NOMO-1 treated with DMSO at 0.1 percent for 48 hours (cell line): ENCODE results near the gene ADIRF.
"Not testable (repeated sequence)": the region's sequence is repeated elsewhere in the genome, so short reads cannot be mapped to it uniquely, and the experiment has no call there.

Experiments used
- DNase-seq: peaks from one replicate; lab custom pipeline; 2025; ENCODE audit not compliant: unreplicated experiment; lab: John Stamatoyannopoulos, UW

Gene ADIRF

DNA sequence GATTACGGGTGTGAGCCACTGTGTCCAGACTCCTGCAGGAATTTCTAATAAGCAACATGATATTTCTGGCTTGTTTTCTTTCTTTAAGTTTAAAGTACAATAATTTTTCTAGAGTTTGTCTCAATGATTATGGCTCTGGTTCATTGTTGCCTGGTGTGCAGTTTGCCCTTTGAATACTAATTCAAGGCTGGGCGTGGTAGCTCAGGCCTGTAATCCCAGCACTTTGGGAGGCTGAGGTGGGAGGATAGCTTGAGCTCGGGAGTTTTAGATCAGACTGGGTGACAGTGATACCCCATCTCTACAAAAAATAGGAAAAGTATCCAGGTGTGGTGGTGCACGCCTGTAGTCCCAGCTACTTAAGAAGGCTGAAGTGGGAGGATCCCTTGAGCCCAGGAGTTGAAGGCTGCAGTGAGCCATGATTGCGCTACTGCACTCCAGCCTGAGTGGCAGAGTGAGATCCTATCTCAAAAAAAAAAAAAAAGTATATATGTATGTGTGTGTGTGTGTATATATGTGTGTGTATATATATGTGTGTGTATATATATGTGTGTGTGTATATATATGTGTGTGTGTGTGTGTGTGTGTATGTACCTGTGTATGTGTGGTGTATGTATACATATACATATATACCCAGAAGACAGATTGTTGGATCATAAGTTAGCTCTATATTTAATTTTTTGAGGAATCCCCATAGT, 8.2 kb downstream of the ADIRF start:
- no peak for DNase-seq

DNA sequence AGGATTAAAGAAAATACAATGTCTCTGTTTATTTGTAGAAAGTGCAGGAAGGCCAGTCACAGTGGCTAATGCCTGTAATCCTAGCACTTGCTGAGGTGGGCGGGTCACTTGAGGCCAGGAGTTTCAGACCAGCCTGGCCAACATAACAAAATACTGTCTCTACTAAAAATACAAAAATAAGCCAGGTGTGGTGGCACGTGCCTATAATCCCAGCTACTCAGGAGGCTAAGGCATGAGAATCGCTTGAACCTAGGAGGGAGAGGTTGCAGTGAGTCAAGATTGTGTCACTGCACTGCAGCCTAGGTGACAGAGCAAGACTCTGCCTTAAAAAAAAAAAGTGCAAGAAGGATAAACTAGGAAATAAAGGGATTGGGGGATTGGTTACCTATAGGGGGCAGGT, 10.2 kb downstream of the ADIRF start:
- not testable (repeated sequence) for DNase-seq

DNA sequence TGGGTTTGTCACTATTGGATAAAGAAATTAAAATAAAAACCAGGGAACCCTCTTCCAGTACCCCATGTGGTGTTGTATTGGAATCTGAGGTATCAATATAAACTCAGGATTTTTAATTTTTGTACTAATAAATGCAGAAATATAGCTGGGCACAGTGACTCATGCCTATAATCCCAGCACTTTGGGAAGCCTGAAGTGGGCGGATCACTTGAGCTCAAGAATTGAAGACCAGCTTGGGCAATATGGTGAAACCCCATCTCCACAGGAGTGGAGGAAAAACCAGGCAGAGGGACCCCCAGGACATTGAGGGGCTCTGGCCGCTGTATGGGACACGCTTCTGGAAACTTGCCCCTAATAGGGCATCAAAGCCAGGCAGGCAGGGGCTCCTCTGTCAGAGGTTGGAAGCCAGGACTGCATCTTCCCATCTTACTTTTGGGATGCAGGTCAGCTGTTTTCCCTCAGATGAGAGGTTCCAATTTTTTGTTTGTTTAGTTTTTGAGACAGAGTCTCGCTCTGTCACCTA, 11.1 kb downstream of the ADIRF start:
- no peak for DNase-seq

DNA sequence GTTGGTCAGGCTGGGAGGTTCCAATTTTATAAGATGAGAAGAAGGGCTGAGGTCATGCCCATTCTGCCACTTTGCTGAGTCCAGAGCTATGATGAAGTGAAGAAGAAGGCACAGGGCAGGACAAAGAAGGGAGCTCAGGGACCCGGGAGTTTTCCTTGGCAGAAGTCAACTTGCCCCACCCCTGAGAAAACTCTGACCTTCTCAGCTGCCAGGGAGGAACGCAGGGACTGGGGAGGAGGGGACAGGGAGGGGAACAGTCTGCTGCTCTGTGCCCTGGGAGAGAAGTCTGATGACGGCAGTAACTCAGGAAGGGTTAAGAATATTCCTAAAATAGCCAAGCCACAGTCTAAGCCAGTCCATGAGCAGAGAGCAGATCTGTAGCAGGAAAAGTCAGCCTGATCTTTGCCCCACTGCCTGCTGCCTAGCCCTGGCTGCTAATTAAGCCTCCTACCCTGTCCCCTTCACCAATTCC, 11.7 kb downstream of the ADIRF start:
- no peak for DNase-seq

DNA sequence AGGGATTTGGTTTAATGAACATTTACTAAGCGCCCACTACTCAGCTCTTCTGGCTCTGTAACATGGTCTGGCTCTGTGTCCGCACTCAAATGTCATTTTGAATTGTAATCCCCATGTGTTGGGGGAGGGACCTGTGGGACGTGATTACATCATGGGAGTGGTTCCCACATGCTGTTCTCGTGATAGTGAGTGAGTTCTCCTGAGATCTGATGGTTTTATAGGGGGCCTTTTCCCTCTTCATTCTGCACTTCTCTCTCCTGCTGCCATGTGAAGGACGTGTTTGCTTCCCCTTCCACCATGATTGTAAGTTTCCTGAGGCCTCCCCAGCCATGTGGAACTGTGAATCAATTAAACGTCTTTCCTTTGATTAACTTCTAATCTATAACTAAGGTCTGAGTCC, 12.7 kb downstream of the ADIRF start:
- DNase-seq: not testable (repeated sequence)

DNA sequence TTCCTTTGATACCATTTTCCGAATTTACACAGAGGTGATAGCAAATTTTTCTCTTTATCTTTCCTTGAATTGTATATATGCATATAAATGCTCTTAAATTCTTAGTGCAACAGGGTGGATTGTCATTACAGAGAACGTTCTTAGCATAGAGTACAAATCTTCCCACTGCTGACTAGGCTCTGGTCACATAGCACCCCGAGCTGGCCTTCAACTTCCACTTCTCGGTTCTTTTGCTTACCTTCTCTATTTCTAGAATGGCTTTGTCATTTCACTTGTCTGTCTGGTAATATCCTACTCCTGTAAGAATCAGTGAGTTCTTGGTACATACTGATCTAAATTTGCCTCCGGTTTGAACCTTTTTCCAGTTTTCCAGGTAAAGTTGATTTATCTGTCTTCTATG, 13.4 kb downstream of the ADIRF start:
- DNase-seq: peak; percentile 8

DNA sequence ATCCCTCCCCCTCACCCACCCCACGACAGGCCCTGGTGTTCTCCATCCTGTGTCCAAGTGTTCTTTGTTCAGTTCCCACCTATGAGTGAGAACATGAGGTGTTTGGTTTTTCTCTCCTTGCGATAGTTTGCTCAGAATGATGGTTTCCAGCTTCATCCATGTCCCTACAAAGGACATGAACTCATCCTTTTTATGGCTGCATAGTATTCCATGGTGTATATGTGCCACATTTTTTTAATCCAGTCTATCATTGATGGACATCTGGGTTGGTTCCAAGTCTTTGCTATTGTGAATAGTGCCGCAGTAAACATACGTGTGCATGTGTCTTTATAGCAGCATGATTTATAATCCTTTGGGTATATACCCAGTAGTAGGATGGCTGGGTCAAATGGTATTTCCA, 16.2 kb downstream of the ADIRF start:
- DNase-seq: not testable (repeated sequence)

DNA sequence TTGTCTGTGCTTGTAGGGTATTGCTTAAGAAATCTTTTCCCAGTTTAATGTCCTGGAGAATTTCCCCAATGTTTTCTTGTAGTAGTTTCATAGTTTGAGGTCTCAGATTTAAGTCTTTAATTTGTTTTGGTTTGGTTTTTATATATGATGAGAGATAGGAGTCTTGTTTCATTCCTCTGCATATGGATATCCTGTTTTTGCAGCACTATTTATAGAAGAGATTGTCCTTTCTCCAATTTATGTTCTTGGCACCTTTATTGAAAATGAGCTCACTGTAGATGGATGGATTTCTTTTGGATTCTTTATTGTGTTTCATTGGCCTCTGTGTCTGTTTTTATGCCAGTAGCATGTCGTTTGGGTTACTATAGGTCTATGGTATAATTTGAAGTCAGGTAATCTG, 20.2 kb downstream of the ADIRF start:
- DNase-seq: no peak

DNA sequence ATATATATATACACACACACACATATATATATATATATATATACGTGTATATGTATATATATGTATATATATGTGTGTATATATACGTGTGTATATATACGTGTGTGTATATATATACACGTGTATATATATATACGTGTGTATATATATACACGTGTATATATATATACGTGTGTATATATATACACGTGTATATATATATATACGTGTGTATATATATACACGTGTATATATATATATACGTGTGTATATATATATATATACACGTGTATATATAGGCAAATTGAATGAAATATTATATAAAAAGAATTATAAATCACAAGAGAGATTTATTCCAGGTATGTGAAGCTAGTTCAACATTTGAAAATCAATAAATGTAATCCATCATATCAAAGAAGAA, 23.1 kb downstream of the ADIRF start:
- DNase-seq: not testable (repeated sequence)

DNA sequence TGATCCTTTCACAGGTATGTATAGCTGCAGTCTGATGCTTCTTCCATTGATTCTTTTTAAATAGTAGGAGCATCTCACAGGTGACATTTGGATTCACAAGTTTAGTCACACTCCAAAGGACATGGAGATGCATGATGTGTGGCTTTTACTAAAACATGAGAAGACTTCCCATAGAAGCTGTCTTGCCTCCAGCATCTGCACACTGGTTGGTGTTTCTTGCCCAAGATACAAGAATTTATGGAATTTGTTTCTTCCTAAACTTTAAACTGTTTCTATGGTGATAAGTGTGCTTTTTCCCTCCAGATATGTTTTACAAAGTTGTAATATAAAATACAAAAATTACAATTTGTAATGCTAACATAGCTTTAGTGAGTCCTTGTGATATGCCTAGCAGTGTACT, 24.2 kb downstream of the ADIRF start:
- no peak for DNase-seq

DNA sequence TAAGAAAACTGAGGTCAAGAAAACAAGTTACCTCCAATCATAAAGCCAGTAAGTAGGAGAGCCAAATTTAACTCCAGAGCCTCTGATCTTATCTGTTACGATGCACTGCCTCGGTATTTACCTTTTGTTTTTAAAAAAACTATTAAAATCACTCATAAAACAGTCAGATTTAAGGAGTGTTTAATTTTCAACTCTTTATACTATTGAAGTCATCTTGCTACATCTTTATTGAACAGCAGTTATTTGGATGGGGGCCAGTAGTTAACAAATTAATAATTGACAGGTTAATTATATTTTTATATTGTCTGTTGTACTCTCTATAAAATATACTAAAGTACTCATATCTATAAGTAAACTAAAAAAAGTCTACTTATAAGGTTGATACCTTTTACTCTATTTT, 24.6 kb downstream of the ADIRF start:
- no peak for DNase-seq

DNA sequence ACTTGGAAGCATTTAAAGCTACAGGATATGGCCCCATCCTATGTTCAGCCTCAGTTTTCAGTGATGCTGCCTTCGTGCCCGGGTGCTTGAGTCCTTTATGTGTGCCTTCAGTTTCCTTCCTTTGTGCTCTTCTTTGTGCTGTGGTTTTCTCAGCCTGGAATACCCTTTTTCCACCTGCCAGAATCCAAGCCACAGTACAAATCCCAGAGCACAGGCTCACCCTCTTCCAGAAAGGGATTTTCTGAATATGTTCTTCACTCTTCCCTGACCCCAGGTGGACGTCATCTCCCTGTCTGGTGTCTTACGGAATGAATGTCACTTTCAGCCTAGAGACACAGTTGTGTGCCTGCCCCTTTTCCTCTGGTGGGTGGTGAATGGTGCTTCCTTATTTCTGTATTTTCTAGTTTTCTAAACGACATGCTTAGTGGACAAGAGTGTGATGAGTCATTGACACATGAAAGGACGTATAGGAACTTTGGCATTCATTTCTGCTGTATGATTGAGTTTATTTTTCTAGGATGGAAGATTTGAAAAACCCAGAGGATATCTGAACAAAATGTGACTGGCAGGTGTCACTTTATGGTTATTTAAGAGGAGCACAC, 31.6 kb downstream of the ADIRF start:
- peak; percentile 69 for DNase-seq

DNA sequence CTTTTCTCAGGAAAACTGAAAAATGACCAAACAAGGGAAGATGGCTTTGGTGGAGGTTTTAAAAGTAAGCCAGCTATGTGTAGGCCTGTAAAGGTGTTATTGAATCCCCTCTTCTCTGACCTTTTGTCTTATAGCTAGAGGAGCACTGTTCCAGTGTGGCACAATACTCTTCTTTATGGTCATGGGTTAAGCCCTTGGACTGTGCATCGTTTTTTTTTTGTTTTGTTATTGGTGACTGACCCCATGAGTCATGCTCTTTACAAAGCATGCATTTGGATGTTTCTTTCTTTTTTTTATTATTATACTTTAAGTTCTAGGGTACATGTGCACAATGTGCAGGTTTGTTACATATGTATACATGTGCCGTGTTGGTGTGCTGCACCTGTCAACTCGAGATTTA, 32.2 kb downstream of the ADIRF start:
- DNase-seq: no peak

DNA sequence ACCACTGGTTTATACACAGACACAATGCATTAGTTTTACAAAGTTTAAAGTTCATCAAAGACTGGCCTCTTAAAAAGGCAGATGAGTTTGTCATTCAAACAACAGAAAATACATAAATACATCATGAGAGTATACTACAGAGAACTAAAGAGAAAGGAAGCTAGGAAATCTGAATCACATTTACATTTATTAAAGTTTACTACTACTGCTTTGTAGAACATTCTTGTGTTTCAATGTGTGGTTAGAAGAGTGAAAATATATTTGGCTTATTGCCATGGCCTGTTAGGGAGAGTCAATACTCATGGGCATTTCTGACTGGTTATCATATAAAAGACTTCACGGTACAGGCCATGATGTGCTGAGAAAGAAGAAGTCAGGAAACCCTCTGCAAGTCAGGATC, 38.8 kb downstream of the ADIRF start:
- not testable (repeated sequence) for DNase-seq

DNA sequence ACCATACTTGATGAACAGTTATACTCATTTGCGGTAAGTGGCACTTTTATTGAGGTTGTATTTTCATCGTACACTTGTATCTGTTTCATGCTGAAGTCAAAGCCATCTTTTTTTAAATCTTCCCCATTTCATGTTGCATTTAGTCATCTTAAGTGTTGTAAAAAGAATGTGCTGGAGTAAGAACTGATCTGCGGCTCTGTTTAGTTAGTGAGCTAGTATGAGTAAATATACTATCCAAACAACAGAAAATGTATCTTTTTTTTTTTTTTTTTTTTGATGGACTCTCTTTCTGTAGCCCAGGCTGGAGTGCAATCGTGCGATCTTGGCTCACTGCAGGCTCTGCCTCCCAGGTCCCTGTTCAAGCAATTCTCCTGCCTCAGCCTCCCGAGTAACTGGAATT, 39.4 kb downstream of the ADIRF start:
- not testable (repeated sequence) for DNase-seq

DNA sequence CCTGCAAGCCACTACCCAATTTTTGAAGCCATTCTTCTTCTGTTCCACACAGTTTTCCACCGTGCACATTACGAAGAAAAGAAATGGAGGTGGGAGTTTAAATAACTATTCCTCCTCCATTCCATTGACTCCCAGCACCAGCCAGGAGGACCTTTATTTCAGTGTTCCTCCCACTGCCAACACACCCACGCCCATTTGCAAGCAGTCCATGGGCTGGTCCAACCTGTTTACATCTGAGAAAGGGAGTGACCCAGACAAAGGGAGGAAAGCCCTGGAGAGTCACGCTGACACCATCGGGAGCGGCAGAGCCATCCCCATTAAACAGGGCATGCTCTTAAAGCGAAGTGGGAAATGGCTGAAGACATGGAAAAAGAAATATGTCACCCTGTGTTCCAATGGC, 40.0 kb downstream of the ADIRF start:
- not testable (repeated sequence) for DNase-seq

DNA sequence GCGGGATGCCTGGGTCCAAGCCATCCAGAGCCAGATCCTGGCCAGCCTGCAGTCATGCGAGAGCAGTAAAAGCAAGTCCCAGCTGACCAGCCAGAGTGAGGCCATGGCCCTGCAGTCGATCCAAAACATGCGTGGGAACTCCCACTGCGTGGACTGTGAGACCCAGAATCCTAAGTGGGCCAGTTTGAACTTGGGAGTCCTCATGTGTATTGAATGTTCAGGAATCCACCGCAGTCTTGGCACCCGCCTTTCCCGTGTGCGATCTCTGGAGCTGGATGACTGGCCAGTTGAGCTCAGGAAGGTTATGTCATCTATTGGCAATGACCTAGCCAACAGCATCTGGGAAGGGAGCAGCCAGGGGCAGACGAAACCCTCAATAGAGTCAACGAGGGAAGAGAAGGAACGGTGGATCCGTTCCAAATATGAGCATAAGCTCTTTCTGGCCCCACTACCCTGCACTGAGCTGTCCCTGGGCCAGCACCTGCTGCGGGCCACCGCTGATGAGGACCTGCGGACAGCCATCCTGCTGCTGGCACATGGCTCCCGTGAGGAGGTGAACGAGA, 40.9 kb downstream of the ADIRF start:
- not testable (repeated sequence) for DNase-seq

DNA sequence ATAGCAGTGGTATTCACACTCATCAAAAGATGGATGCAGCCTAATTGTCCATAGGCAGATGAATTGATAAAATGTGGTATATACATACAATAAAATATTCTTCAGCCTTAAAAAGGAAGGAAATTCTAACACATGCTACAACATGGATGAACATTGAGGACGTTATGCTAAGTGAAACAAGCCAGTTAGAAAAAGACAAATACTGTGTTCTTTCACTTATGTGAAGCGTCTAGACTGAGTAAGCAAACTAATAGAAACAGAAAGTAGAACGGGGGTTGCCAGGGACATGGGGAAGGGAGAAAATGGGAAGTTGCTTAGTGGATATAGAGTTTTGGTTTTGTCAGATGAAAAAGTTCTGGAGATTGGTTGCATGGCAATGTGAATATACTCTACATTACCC, 45.2 kb downstream of the ADIRF start:
- peak; percentile 22 for DNase-seq

DNA sequence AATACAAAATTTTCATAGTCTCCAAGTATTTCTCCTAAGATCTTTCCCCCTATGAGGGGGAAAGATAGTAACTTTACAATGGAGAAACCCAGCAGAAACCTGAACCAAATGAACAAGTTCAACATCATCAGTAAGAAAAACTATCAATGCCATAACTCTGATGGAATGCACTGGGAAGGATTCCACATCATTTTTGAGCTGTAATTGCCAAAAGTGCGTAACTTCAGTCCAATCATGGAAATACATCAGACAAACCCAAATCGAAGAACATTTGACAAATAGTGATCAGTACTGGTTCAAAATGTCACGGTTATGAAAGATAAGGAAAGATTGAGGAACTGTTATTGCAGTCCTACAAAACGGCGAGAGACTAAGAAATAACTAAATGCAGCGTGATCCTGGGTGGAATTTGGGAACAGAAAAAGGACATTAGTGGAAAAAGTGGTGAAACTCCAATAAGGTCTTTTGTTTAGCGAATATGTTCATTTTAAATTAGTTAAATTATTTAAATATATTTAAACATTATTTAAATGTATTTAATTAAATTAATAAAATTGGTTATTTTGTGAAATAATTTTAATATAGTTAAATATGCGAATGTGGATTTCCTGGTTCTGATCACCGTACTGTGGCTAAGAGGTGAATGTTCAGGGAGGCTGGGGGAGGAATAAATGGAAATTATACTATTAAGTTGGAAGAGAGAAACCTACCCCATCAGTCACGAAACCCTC, 46.9 kb downstream of the ADIRF start:
- DNase-seq: not testable (repeated sequence)

DNA sequence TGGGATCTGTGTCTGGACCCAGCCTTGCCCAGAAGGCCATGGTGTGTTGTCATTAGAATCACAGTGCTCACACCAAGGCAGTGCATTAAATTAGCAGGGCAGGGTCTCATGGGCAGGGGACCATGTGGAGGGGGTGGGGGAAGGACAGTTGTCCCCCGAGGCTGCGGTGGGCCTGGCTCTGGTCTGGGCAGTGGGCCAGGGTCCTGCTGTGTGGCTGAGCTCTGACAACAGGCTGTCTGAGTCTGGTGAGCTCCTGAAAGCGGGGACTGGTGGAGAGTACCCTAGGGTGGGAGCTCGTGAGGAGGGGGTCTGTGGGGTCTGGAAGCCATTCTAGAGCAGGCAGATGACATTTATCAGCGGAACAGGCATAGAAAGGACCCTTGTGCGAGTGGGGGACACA, 49.8 kb downstream of the ADIRF start:
- DNase-seq: not testable (repeated sequence)

DNA sequence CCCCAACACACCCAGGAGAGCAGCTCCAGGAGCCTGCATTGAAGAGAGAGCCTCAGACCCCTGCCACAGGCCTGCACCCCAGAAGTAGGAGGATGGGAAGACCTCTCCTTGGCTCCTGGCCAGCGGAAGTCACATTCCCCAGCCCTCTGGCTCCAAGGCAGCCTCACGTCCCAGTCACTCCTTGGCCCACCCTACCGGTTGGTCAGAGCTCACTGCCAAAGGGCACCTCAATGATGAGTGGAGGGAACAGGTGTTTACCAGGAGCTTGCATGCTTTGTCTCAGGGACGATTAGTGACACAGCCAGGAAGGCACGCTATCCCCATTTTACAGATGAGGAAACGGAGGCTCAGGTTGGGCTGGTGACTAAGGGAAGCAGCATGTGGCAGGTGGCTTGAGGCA, 50.8 kb downstream of the ADIRF start:
- not testable (repeated sequence) for DNase-seq

DNA sequence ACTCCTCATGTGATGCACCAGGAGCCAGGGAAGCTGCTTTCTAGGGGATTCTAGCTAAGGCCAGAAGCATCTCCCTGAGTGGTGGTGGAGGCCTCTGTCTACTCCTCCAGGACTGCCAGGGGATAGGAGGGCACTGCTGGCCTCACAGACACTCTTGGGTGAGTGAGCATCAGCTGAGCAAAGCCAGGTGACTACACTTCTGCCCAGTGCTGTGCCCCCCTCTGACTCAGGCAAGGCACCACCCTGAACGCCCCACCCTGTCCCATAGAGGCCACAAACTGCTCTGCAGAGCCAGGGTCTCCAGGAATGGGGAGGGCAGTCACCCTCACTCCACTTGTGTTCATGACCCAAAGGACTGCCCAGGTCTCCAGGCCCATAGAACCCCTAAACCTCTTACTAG, 51.2 kb downstream of the ADIRF start:
- DNase-seq: not testable (repeated sequence)
